ENCODE data around the gene FHIT.

Gene FHIT

DNA sequence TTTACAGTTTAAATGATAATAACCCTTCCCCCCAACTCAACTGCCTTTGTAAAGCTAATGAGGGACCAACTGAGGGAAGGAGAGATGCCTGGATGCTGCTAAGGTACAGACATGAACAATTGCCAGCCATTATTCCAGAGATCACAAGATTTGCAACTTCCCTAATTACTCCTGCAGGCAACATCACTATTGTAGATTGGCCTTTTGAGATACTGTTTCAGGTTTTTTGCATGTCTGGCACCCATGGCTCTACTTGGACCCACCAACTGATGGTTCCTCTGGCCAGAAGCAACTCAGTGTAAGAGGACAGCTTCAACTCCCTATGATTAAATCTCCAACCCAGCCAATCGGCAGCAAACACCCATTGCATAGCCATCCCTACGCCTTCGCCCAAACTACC is 478.7 kb downstream of the FHIT start:
- no peak overlapping the region for H3K4me3 ChIP-seq (ENCODE audit: low read length)
- peaks cover 3% of the 10 kb centered on the region; the same call in 1 of the 2 replicates for H3K4me1 ChIP-seq (ENCODE audit: low read length)
- H3K4me2 ChIP-seq (ENCODE audit: low read length) = no peak overlapping the region
- H3K27ac ChIP-seq (ENCODE audit: low read length) = no peak overlapping the region
- TF ChIP-seq EZH2phosphoT487 (IDR thresholded peaks at IDR 0.05; ENCODE audit: low read depth) = no peak
- TF ChIP-seq, protein P1, sequence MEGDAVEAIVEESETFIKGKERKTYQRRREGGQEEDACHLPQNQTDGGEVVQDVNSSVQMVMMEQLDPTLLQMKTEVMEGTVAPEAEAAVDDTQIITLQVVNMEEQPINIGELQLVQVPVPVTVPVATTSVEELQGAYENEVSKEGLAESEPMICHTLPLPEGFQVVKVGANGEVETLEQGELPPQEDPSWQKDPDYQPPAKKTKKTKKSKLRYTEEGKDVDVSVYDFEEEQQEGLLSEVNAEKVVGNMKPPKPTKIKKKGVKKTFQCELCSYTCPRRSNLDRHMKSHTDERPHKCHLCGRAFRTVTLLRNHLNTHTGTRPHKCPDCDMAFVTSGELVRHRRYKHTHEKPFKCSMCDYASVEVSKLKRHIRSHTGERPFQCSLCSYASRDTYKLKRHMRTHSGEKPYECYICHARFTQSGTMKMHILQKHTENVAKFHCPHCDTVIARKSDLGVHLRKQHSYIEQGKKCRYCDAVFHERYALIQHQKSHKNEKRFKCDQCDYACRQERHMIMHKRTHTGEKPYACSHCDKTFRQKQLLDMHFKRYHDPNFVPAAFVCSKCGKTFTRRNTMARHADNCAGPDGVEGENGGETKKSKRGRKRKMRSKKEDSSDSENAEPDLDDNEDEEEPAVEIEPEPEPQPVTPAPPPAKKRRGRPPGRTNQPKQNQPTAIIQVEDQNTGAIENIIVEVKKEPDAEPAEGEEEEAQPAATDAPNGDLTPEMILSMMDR (IDR thresholded peaks at IDR 0.05; ENCODE audit: low read depth, low read length) = no peak
- H3K9ac ChIP-seq (ENCODE audit: low read length) = no peak overlapping the region
- H2AFZ ChIP-seq (ENCODE audit: low read depth, low read length) = no peak overlapping the region
- H3K9me3 ChIP-seq (ENCODE audit: insufficient read depth, low read length) = no peaks in the 10 kb centered on the region
- no peaks in the 10 kb centered on the region for H3K36me3 ChIP-seq (replicated peaks; ENCODE audit: low read depth, low read length)
- H4K20me1 ChIP-seq (ENCODE audit: insufficient read depth, low read length) = no peaks in the 10 kb centered on the region
- no peaks in the 10 kb centered on the region for H3K27me3 ChIP-seq (ENCODE audit: low read depth, low read length)
- no peaks in the 10 kb centered on the region for H3K79me2 ChIP-seq (ENCODE audit: low read length)

DNA sequence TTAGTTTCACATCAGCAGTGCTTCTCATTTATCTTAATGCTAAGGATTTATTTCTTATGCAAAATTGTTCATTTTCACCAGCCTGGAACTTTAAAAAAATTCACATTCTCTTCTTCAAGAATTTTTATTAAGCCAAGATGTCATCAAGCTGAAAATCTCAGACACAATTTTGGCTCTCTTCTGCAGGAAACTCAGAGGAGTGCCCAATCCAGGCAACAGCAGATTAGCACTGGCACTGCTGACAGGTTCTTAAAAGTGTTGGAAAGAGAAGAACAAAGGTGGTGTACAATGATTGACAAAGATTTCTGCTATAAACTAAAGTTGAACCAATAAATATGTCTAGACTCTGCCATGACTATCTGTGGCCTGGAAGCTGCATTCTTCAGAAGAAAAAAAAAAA is 479.5 kb downstream of the FHIT start:
- no peak overlapping the region for H3K27ac ChIP-seq (ENCODE audit: low read length)
- H3K36me3 ChIP-seq (replicated peaks; ENCODE audit: low read depth, low read length) = no peaks in the 10 kb centered on the region
- H3K9ac ChIP-seq (ENCODE audit: low read length) = no peak overlapping the region
- H3K9me3 ChIP-seq (ENCODE audit: insufficient read depth, low read length) = no peaks in the 10 kb centered on the region
- no peak overlapping the region for H3K4me2 ChIP-seq (ENCODE audit: low read length)
- no peak overlapping the region for H2AFZ ChIP-seq (ENCODE audit: low read depth, low read length)
- H3K27me3 ChIP-seq (ENCODE audit: low read depth, low read length) = no peaks in the 10 kb centered on the region
- H4K20me1 ChIP-seq (ENCODE audit: insufficient read depth, low read length) = no peaks in the 10 kb centered on the region
- H3K4me1 ChIP-seq (ENCODE audit: low read length) = peaks cover 3% of the 10 kb centered on the region; the same call in 1 of the 2 replicates
- H3K4me3 ChIP-seq (ENCODE audit: low read length) = no peak overlapping the region
- TF ChIP-seq, protein P1 (IDR thresholded peaks at IDR 0.05; ENCODE audit: low read depth, low read length) = no peak
- TF ChIP-seq EZH2phosphoT487 (IDR thresholded peaks at IDR 0.05; ENCODE audit: low read depth) = no peak
- no peaks in the 10 kb centered on the region for H3K79me2 ChIP-seq (ENCODE audit: low read length)

DNA sequence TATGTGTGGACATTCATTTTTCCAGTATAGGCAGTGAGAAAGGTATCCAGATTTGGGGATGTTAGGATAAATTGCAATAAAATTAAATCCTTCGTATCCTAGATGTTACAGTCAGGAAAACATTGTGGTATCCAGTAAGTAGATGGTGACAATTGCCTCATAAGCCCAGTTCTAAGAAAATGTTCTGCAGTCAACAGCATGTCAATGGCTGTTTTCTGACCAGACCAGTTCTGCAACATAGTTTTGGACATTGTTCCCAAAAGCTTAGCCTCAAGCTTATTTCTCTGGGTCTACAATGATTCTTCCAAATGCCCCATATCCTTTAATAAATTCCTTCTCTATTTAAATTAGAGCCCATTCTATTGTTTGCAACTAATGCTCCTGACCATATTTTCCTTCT is 480.7 kb downstream of the FHIT start:
- no peak for TF ChIP-seq EZH2phosphoT487 (IDR thresholded peaks at IDR 0.05; ENCODE audit: low read depth)
- TF ChIP-seq, protein P1 (IDR thresholded peaks at IDR 0.05; ENCODE audit: low read depth, low read length) = no peak
- Histone ChIP-seq H3K79me2 (ENCODE audit: low read length) (no peaks in the 10 kb centered on the region), H3K27ac (ENCODE audit: low read length) (no peak overlapping the region), H3K27me3 (ENCODE audit: low read depth, low read length) (no peaks in the 10 kb centered on the region), H3K36me3 (replicated peaks; ENCODE audit: low read depth, low read length) (no peaks in the 10 kb centered on the region), H3K4me2 (ENCODE audit: low read length) (no peak overlapping the region), H4K20me1 (ENCODE audit: insufficient read depth, low read length) (no peaks in the 10 kb centered on the region), H2AFZ (ENCODE audit: low read depth, low read length) (no peak overlapping the region), H3K4me3 (ENCODE audit: low read length) (no peak overlapping the region), H3K9ac (ENCODE audit: low read length) (no peak overlapping the region), H3K4me1 (ENCODE audit: low read length) (peaks cover 3% of the 10 kb centered on the region; the same call in 1 of the 2 replicates), H3K9me3 (ENCODE audit: insufficient read depth, low read length) (no peaks in the 10 kb centered on the region)

DNA sequence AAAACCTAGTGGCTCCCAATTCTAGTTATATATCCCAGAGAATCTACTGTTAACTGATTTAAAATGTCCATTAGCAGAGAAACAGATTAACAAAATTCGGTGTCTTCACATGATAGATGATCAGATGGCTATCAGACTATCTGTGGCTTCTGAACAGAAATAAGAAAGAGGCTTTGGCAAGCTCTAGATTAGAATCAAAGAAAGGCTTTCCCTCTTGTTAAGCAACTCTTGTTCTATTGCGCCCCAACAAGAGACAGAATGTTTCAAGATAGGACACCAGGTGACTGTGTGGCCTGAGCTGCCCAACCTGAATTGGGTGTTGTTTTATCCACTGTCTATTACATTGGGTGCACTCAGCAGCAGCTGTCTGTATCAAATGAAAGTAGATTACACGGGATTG is 483.7 kb downstream of the FHIT start:
- Histone ChIP-seq H3K9me3 (ENCODE audit: insufficient read depth, low read length) (no peaks in the 10 kb centered on the region), H4K20me1 (ENCODE audit: insufficient read depth, low read length) (no peaks in the 10 kb centered on the region), H3K9ac (ENCODE audit: low read length) (no peak overlapping the region), H3K79me2 (ENCODE audit: low read length) (no peaks in the 10 kb centered on the region), H3K27me3 (ENCODE audit: low read depth, low read length) (no peaks in the 10 kb centered on the region), H3K36me3 (replicated peaks; ENCODE audit: low read depth, low read length) (no peaks in the 10 kb centered on the region), H3K4me1 (ENCODE audit: low read length) (peaks cover 3% of the 10 kb centered on the region; the same call in 1 of the 2 replicates), H3K4me3 (ENCODE audit: low read length) (no peak overlapping the region), H2AFZ (ENCODE audit: low read depth, low read length) (no peak overlapping the region), H3K27ac (ENCODE audit: low read length) (no peak overlapping the region), H3K4me2 (ENCODE audit: low read length) (no peak overlapping the region)
- TF ChIP-seq, protein P1 (IDR thresholded peaks at IDR 0.05; ENCODE audit: low read depth, low read length) = no peak
